IPS-18a (cell line): ENCODE measurements around the gene CD44.

Experiments used
- H3K27ac ChIP-seq: one replicate; pipeline ENCODE4 v1.5.1; 2013; ENCODE audit warnings: low read length
- H3K27me3 ChIP-seq: one replicate; pipeline ENCODE4 v1.6.1; 2013; ENCODE audit warnings: mild to moderate bottlenecking, low read length; ENCODE audit not compliant: control insufficient read depth, insufficient read depth
- H3K36me3 ChIP-seq: one replicate; pipeline ENCODE4 v1.6.1; 2013; ENCODE audit warnings: low read depth, low read length; ENCODE audit not compliant: control insufficient read depth
- H3K4me1 ChIP-seq: one replicate; pipeline ENCODE4 v1.6.1; 2013; ENCODE audit warnings: low read depth, low read length; ENCODE audit not compliant: control insufficient read depth
- H3K4me3 ChIP-seq: one replicate; pipeline ENCODE4 v1.5.1; 2013; ENCODE audit warnings: low read length
- H3K9ac ChIP-seq: one replicate; pipeline ENCODE4 v1.6.1; 2013; ENCODE audit warnings: mild to moderate bottlenecking, low read length, moderate library complexity
- H3K9me3 ChIP-seq: one replicate; pipeline ENCODE4 v1.6.1; 2013; ENCODE audit warnings: low read depth, low read length; ENCODE audit not compliant: control insufficient read depth

CD44 gene

GRCh38 chr11:35227576-35228327 is 88.8 kb downstream of the CD44 start:
- no peak overlapping the region for H3K27ac ChIP-seq
- H3K9ac ChIP-seq: no peak overlapping the region
- no peaks in the 10 kb centered on the region for H3K36me3 ChIP-seq
- no peak overlapping the region for H3K4me3 ChIP-seq
- H3K9me3 ChIP-seq: no peaks in the 10 kb centered on the region
- H3K4me1 ChIP-seq: no peaks in the 10 kb centered on the region
- H3K27me3 ChIP-seq: no peaks in the 10 kb centered on the region

GRCh38 chr11:35228328-35228725 is 89.4 kb downstream of the CD44 start:
- no peaks in the 10 kb centered on the region for H3K27me3 ChIP-seq
- H3K9ac ChIP-seq: no peak overlapping the region
- H3K27ac ChIP-seq: no peak overlapping the region
- no peaks in the 10 kb centered on the region for H3K4me1 ChIP-seq
- no peaks in the 10 kb centered on the region for H3K9me3 ChIP-seq
- H3K36me3 ChIP-seq: no peaks in the 10 kb centered on the region
- H3K4me3 ChIP-seq: no peak overlapping the region

GRCh38 chr11:35230388-35230787 is 91.4 kb downstream of the CD44 start:
- H3K9me3 ChIP-seq: no peaks in the 10 kb centered on the region
- no peak overlapping the region for H3K27ac ChIP-seq
- no peak overlapping the region for H3K9ac ChIP-seq
- H3K4me1 ChIP-seq: no peaks in the 10 kb centered on the region
- H3K27me3 ChIP-seq: no peaks in the 10 kb centered on the region
- no peaks in the 10 kb centered on the region for H3K36me3 ChIP-seq
- no peak overlapping the region for H3K4me3 ChIP-seq

- no peak overlapping the region for H3K27ac ChIP-seq
- no peaks in the 10 kb centered on the region for H3K9me3 ChIP-seq
- H3K4me1 ChIP-seq: no peaks in the 10 kb centered on the region
- H3K27me3 ChIP-seq: no peaks in the 10 kb centered on the region
- no peak overlapping the region for H3K4me3 ChIP-seq
- H3K36me3 ChIP-seq: no peaks in the 10 kb centered on the region
- H3K9ac ChIP-seq: no peak overlapping the region
Measured at GRCh38 chr11:35231076-35231860, 92.3 kb downstream of the CD44 start.

- Histone ChIP-seq H3K4me1 (no peaks in the 10 kb centered on the region), H3K9me3 (no peaks in the 10 kb centered on the region), H3K36me3 (no peaks in the 10 kb centered on the region), H3K27ac (no peak overlapping the region), H3K27me3 (no peaks in the 10 kb centered on the region), H3K4me3 (no peak overlapping the region), H3K9ac (no peak overlapping the region)
Measured at GRCh38 chr11:35232891-35233330, 93.9 kb downstream of the CD44 start.

GRCh38 chr11:35233518-35233917 is 94.5 kb downstream of the CD44 start:
- no peaks in the 10 kb centered on the region for H3K9me3 ChIP-seq
- H3K4me1 ChIP-seq: no peaks in the 10 kb centered on the region
- H3K27ac ChIP-seq: no peak overlapping the region
- H3K36me3 ChIP-seq: no peaks in the 10 kb centered on the region
- H3K4me3 ChIP-seq: no peak overlapping the region
- no peaks in the 10 kb centered on the region for H3K27me3 ChIP-seq
- H3K9ac ChIP-seq: no peak overlapping the region

GRCh38 chr11:35234460-35235156 is 95.6 kb downstream of the CD44 start:
- Histone ChIP-seq H3K27ac (no peak overlapping the region), H3K4me3 (no peak overlapping the region), H3K36me3 (no peaks in the 10 kb centered on the region), H3K4me1 (no peaks in the 10 kb centered on the region), H3K27me3 (no peaks in the 10 kb centered on the region), H3K9me3 (no peaks in the 10 kb centered on the region), H3K9ac (no peak overlapping the region)

GRCh38 chr11:35235157-35235468 is 96.1 kb downstream of the CD44 start:
- H3K27ac ChIP-seq: no peak overlapping the region
- no peak overlapping the region for H3K4me3 ChIP-seq
- H3K9ac ChIP-seq: no peak overlapping the region
- no peaks in the 10 kb centered on the region for H3K27me3 ChIP-seq
- no peaks in the 10 kb centered on the region for H3K4me1 ChIP-seq
- H3K9me3 ChIP-seq: no peaks in the 10 kb centered on the region
- H3K36me3 ChIP-seq: no peaks in the 10 kb centered on the region

GRCh38 chr11:35235498-35235897 is 96.5 kb downstream of the CD44 start:
- Histone ChIP-seq H3K9me3 (no peaks in the 10 kb centered on the region), H3K36me3 (no peaks in the 10 kb centered on the region), H3K4me1 (no peaks in the 10 kb centered on the region), H3K27ac (no peak overlapping the region), H3K27me3 (no peaks in the 10 kb centered on the region), H3K9ac (no peak overlapping the region), H3K4me3 (no peak overlapping the region)

GRCh38 chr11:35235936-35236666 is 97.1 kb downstream of the CD44 start:
- Histone ChIP-seq H3K27me3 (no peaks in the 10 kb centered on the region), H3K4me1 (no peaks in the 10 kb centered on the region), H3K27ac (no peak overlapping the region), H3K9me3 (no peaks in the 10 kb centered on the region), H3K9ac (no peak overlapping the region), H3K36me3 (no peaks in the 10 kb centered on the region), H3K4me3 (no peak overlapping the region)

- Histone ChIP-seq H3K9me3 (no peaks in the 10 kb centered on the region), H3K9ac (no peak overlapping the region), H3K36me3 (no peaks in the 10 kb centered on the region), H3K27me3 (no peaks in the 10 kb centered on the region), H3K4me1 (no peaks in the 10 kb centered on the region), H3K27ac (no peak overlapping the region), H3K4me3 (no peak overlapping the region)
Measured at GRCh38 chr11:35236667-35237003, 97.7 kb downstream of the CD44 start.
